ENCODE results near the gene HS3ST1.

HS3ST1 gene

DNA sequence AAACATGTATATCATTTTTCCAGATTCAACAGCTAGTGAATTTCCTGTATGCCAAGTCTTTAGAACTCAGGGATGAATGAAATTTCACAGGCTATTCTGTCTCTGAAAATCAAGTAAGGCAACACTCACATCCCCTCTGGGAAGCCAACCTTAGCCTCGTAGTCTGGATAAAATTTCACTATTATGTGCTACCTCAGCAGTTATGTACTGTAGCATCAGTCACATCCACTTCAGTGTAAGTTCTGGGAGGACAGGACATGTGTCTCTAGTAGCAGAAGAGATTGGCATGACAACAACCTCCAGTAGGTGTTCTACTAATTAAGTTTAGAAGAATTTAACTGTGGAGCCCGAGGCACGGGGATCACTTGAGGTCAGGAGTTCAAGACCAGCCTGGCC lies 42.4 kb upstream of the HS3ST1 start:
- no peak for TF ChIP-seq ZFP3 (CRISPR knock-in tag; IDR thresholded peaks at IDR 0.05)
- TF ChIP-seq, protein P1, sequence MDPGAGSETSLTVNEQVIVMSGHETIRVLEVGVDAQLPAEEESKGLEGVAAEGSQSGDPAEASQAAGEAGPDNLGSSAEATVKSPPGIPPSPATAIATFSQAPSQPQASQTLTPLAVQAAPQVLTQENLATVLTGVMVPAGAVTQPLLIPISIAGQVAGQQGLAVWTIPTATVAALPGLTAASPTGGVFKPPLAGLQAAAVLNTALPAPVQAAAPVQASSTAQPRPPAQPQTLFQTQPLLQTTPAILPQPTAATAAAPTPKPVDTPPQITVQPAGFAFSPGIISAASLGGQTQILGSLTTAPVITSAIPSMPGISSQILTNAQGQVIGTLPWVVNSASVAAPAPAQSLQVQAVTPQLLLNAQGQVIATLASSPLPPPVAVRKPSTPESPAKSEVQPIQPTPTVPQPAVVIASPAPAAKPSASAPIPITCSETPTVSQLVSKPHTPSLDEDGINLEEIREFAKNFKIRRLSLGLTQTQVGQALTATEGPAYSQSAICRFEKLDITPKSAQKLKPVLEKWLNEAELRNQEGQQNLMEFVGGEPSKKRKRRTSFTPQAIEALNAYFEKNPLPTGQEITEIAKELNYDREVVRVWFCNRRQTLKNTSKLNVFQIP (CRISPR knock-in tag; IDR thresholded peaks at IDR 0.05; ENCODE audit: borderline replicate concordance, low read depth) = no peak
- no peak for TF ChIP-seq RARB (CRISPR knock-in tag; IDR thresholded peaks at IDR 0.05)
- TF ChIP-seq OSR1 (CRISPR knock-in tag; IDR thresholded peaks at IDR 0.05) = no peak
- no peak for TF ChIP-seq CSRNP3 (CRISPR knock-in tag; IDR thresholded peaks at IDR 0.05)
- no peak for TF ChIP-seq TOX (CRISPR knock-in tag; IDR thresholded peaks at IDR 0.05; ENCODE audit: borderline replicate concordance)
- TF ChIP-seq SNAI2 (CRISPR knock-in tag; IDR thresholded peaks at IDR 0.05) = no peak
- no peak for TF ChIP-seq ESRRG (CRISPR knock-in tag; IDR thresholded peaks at IDR 0.05)
- TF ChIP-seq ZC3H10 (CRISPR knock-in tag; IDR thresholded peaks at IDR 0.05) = no peak
- TF ChIP-seq CREB5 (CRISPR knock-in tag; IDR thresholded peaks at IDR 0.05; ENCODE audit: low read depth) = no peak
- TF ChIP-seq BACH2 (CRISPR knock-in tag; IDR thresholded peaks at IDR 0.05; ENCODE audit: borderline replicate concordance) = no peak
- no peak for TF ChIP-seq CSDC2 (CRISPR knock-in tag; IDR thresholded peaks at IDR 0.05)
- no peak for TF ChIP-seq ZNF70 (CRISPR knock-in tag; IDR thresholded peaks at IDR 0.05)
- TF ChIP-seq ZNF8 (CRISPR knock-in tag; IDR thresholded peaks at IDR 0.05) = no peak
- no peak for TF ChIP-seq TCF4 (CRISPR knock-in tag; IDR thresholded peaks at IDR 0.05; ENCODE audit: borderline replicate concordance)
- TF ChIP-seq GLIS3 (CRISPR knock-in tag; IDR thresholded peaks at IDR 0.05) = no peak
- no peak for TF ChIP-seq ISL1 (CRISPR knock-in tag; IDR thresholded peaks at IDR 0.05)
- TF ChIP-seq ZFP30 (CRISPR knock-in tag; IDR thresholded peaks at IDR 0.05) = no peak
- no peak for ATAC-seq

- TF ChIP-seq BACH2 (CRISPR knock-in tag; IDR thresholded peaks at IDR 0.05; ENCODE audit: borderline replicate concordance) (no peak), SNAI2 (CRISPR knock-in tag; IDR thresholded peaks at IDR 0.05) (no peak), ZC3H10 (CRISPR knock-in tag; IDR thresholded peaks at IDR 0.05) (no peak), ISL1 (CRISPR knock-in tag; IDR thresholded peaks at IDR 0.05) (no peak), TCF4 (CRISPR knock-in tag; IDR thresholded peaks at IDR 0.05; ENCODE audit: borderline replicate concordance) (no peak), CREB5 (CRISPR knock-in tag; IDR thresholded peaks at IDR 0.05; ENCODE audit: low read depth) (no peak), OSR1 (CRISPR knock-in tag; IDR thresholded peaks at IDR 0.05) (no peak), ZNF70 (CRISPR knock-in tag; IDR thresholded peaks at IDR 0.05) (no peak), ZNF8 (CRISPR knock-in tag; IDR thresholded peaks at IDR 0.05) (no peak)
- no peak for ATAC-seq
These were observed 41.8 kb upstream of the HS3ST1 start for GRCh38 chr4:11470438-11471045.

GRCh38 chr4:11469650-11470437 lies 41.1 kb upstream of the HS3ST1 start:
- no peak for TF ChIP-seq OSR1 (CRISPR knock-in tag; IDR thresholded peaks at IDR 0.05)
- no peak for TF ChIP-seq RARB (CRISPR knock-in tag; IDR thresholded peaks at IDR 0.05)
- TF ChIP-seq ARNTL (CRISPR knock-in tag; IDR thresholded peaks at IDR 0.05; ENCODE audit: borderline replicate concordance, low read depth) = no peak
- TF ChIP-seq TCF4 (CRISPR knock-in tag; IDR thresholded peaks at IDR 0.05; ENCODE audit: borderline replicate concordance) = no peak
- TF ChIP-seq ZFP30 (CRISPR knock-in tag; IDR thresholded peaks at IDR 0.05) = no peak
- no peak for TF ChIP-seq PATZ1 (CRISPR knock-in tag; IDR thresholded peaks at IDR 0.05; ENCODE audit: borderline replicate concordance)
- no peak for ATAC-seq

All from SK-N-SH treated with all-trans-retinoic acid at 6 μM for 48 hours (cell line).